Measurements from ENCODE around the gene MAPK8IP1. TPM values are rescaled to one million over a fixed set of nuclear protein-coding genes. Genes with fewer than 3 reads are reported as not detected.
"Not testable (repeated sequence)": the region's sequence is repeated elsewhere in the genome, so short reads cannot be mapped to it uniquely, and the experiment has no call there.

MAPK8IP1 gene
- 14.3 and 16.1 TPM in 2 replicates for total RNA-seq (2014; rRNA removed; shearing (Covaris generic))
- 14.0 and 20.9 TPM in 2 replicates for polyA plus RNA-seq (2015; cell fraction: cytosol; rRNA removed)
- 12.5 and 15.0 TPM in 2 replicates for polyA plus RNA-seq (2015; cell fraction: nucleus; rRNA removed)

GRCh38 chr11:45885274-45885920 is at the start of gene MAPK8IP1:
Gene MAPK8IP1, plus strand, starts transcription at chr11:45885651. Its CDS starts 170 bp downstream, at chr11:45885821.
- peak; percentile 40 for DNase-seq (ENCODE audit: low read depth, low spot score)

GRCh38 chr11:45839204-45839603 is 46.2 kb upstream of the MAPK8IP1 start:
- DNase-seq (ENCODE audit: low read depth, low spot score): no peak
- in situ Hi-C loops (cut with HindIII; ENCODE audit: low pct_unique_long_range_greater_than_20kb, low sequenced_read_pairs): no loop called here

More at GRCh38 chr11:45885274-45885920, at the start of gene MAPK8IP1:
- in situ Hi-C loops (cut with HindIII; ENCODE audit: low pct_unique_long_range_greater_than_20kb, low sequenced_read_pairs): no loop called here

- DNase-seq (ENCODE audit: low read depth, low spot score); in situ Hi-C loops (cut with HindIII; ENCODE audit: low pct_unique_long_range_greater_than_20kb, low sequenced_read_pairs): not testable (repeated sequence)
Measured at GRCh38 chr11:45840251-45840650, 45.2 kb upstream of the MAPK8IP1 start.

- DNase-seq (ENCODE audit: low read depth, low spot score): peak; percentile 89
- in situ Hi-C loops (cut with HindIII; ENCODE audit: low pct_unique_long_range_greater_than_20kb, low sequenced_read_pairs): no loop called here
Measured at GRCh38 chr11:45843158-45843924, 42.1 kb upstream of the MAPK8IP1 start.

- DNase-seq (ENCODE audit: low read depth, low spot score): no peak
- in situ Hi-C loops (cut with HindIII; ENCODE audit: low pct_unique_long_range_greater_than_20kb, low sequenced_read_pairs): no loop called here
Measured at GRCh38 chr11:45844822-45845578, 40.5 kb upstream of the MAPK8IP1 start.

- DNase-seq (ENCODE audit: low read depth, low spot score): no peak
- in situ Hi-C loops (cut with HindIII; ENCODE audit: low pct_unique_long_range_greater_than_20kb, low sequenced_read_pairs): no loop called here
Measured at GRCh38 chr11:45846174-45846675, 39.2 kb upstream of the MAPK8IP1 start.

GRCh38 chr11:45846974-45847910 is 38.2 kb upstream of the MAPK8IP1 start, which contains the start of gene CRY2:
Gene CRY2, plus strand, starts transcription at chr11:45847475. Its CDS starts 16 bp downstream, at chr11:45847491.
- peak; percentile 97 for DNase-seq (ENCODE audit: low read depth, low spot score)
- in situ Hi-C loops (cut with HindIII; ENCODE audit: low pct_unique_long_range_greater_than_20kb, low sequenced_read_pairs): no loop called here

GRCh38 chr11:45847911-45848316 is 37.5 kb upstream of the MAPK8IP1 start:
- peak; percentile 45 for DNase-seq (ENCODE audit: low read depth, low spot score)
- in situ Hi-C loops (cut with HindIII; ENCODE audit: low pct_unique_long_range_greater_than_20kb, low sequenced_read_pairs): no loop called here

- in situ Hi-C loops (cut with HindIII; ENCODE audit: low pct_unique_long_range_greater_than_20kb, low sequenced_read_pairs): no loop called here
- no peak for DNase-seq (ENCODE audit: low read depth, low spot score)
Measured at GRCh38 chr11:45848654-45849081, 36.8 kb upstream of the MAPK8IP1 start.

GRCh38 chr11:45850446-45850845 is 35.0 kb upstream of the MAPK8IP1 start:
- in situ Hi-C loops (cut with HindIII; ENCODE audit: low pct_unique_long_range_greater_than_20kb, low sequenced_read_pairs): no loop called here

GRCh38 chr11:45851228-45851627 is 34.2 kb upstream of the MAPK8IP1 start:
- in situ Hi-C loops (cut with HindIII; ENCODE audit: low pct_unique_long_range_greater_than_20kb, low sequenced_read_pairs): no loop called here
- DNase-seq (ENCODE audit: low read depth, low spot score): no peak

More at GRCh38 chr11:45850446-45850845, 35.0 kb upstream of the MAPK8IP1 start:
- DNase-seq (ENCODE audit: low read depth, low spot score): no peak

GRCh38 chr11:45852018-45852711 is 33.3 kb upstream of the MAPK8IP1 start:
- in situ Hi-C loops (cut with HindIII; ENCODE audit: low pct_unique_long_range_greater_than_20kb, low sequenced_read_pairs): no loop called here
- peak; percentile 6 for DNase-seq (ENCODE audit: low read depth, low spot score)

GRCh38 chr11:45852712-45853101 is 32.7 kb upstream of the MAPK8IP1 start:
- peak; percentile 14 for DNase-seq (ENCODE audit: low read depth, low spot score)
- in situ Hi-C loops (cut with HindIII; ENCODE audit: low pct_unique_long_range_greater_than_20kb, low sequenced_read_pairs): no loop called here

- no peak for DNase-seq (ENCODE audit: low read depth, low spot score)
- in situ Hi-C loops (cut with HindIII; ENCODE audit: low pct_unique_long_range_greater_than_20kb, low sequenced_read_pairs): no loop called here
Measured at GRCh38 chr11:45853332-45854219, 31.9 kb upstream of the MAPK8IP1 start.

- in situ Hi-C loops (cut with HindIII; ENCODE audit: low pct_unique_long_range_greater_than_20kb, low sequenced_read_pairs): no loop called here
Measured at GRCh38 chr11:45855308-45855707, 30.1 kb upstream of the MAPK8IP1 start.

More at GRCh38 chr11:45855308-45855707, 30.1 kb upstream of the MAPK8IP1 start:
- no peak for DNase-seq (ENCODE audit: low read depth, low spot score)

Measured in SK-MEL-5 (cell line).